ENCODE results near the gene ACTN4. TPM values are rescaled to one million over a fixed set of nuclear protein-coding genes. Genes with fewer than 3 reads are reported as not detected.

Gene ACTN4
- total and polyA plus RNA-seq, 3 donors from 2014 or later: 112 to 158 (median 135) TPM

- H3K4me3 ChIP-seq: no peak overlapping the region
- H3K27me3 ChIP-seq: no peaks in the 10 kb centered on the region
- H3K9me3 ChIP-seq: no peaks in the 10 kb centered on the region
- no peaks in the 10 kb centered on the region for H3K4me1 ChIP-seq
- no peak for DNase-seq
- 93 to 95% methylated on average over 8 to 9 of the region's 9 CpGs for WGBS, 2 donors
- no peaks in the 10 kb centered on the region for H3K36me3 ChIP-seq (ENCODE audit: low read depth, missing control alignments)
- TF ChIP-seq CTCF (IDR thresholded peaks at IDR 0.05) (no peak), POLR2A (IDR thresholded peaks at IDR 0.05) (no peak)
- H3K27ac ChIP-seq: no peak overlapping the region
- intact Hi-C loops (cut with DNase I; ENCODE audit: low total_unique reads): no loop called here
These were observed 5.3 kb upstream of the ACTN4 start for GRCh38 chr19:38642176-38642575.

- H3K4me1 ChIP-seq: peaks cover 17% of the 10 kb centered on the region
- H3K36me3 ChIP-seq (ENCODE audit: low read depth, missing control alignments): no peaks in the 10 kb centered on the region
- H3K4me3 ChIP-seq: no peak overlapping the region
- 90 to 92% methylated on average over 8 of the region's 8 CpGs for WGBS, 2 donors
- intact Hi-C loops (cut with DNase I; ENCODE audit: low total_unique reads): no loop called here
- H3K27me3 ChIP-seq: no peaks in the 10 kb centered on the region
- TF ChIP-seq CTCF (IDR thresholded peaks at IDR 0.05): no peak
- TF ChIP-seq POLR2A (IDR thresholded peaks at IDR 0.05): no peak
- H3K27ac ChIP-seq: no peak overlapping the region
- H3K9me3 ChIP-seq: no peaks in the 10 kb centered on the region
- DNase-seq: no peak
These were observed 2.7 kb upstream of the ACTN4 start for GRCh38 chr19:38644719-38645118.

- Histone ChIP-seq H3K27ac (peak overlapping the region; percentile 89 to 90), H3K9me3 (no peaks in the 10 kb centered on the region), H3K4me3 (peak overlapping the region; percentile 94 to 97), H3K36me3 (ENCODE audit: low read depth, missing control alignments) (no peaks in the 10 kb centered on the region), H3K4me1 (peaks cover 49% of the 10 kb centered on the region), H3K27me3 (no peaks in the 10 kb centered on the region)
- intact Hi-C loops (cut with DNase I; ENCODE audit: low total_unique reads): no loop called here
- no peak for DNase-seq
- 1% methylated on average over 19 of the region's 19 CpGs for WGBS, 2 donors
- TF ChIP-seq CTCF (IDR thresholded peaks at IDR 0.05): no peak
- TF ChIP-seq POLR2A (IDR thresholded peaks at IDR 0.05): no peak
These were observed 718 bp downstream of the ACTN4 start for GRCh38 chr19:38647966-38648768.

GRCh38 chr19:38648769-38649304 is 1.4 kb downstream of the ACTN4 start:
- no peaks in the 10 kb centered on the region for H3K36me3 ChIP-seq (ENCODE audit: low read depth, missing control alignments)
- H3K4me3 ChIP-seq: peak overlapping the region; percentile 94 to 97
- peaks cover 56% of the 10 kb centered on the region for H3K4me1 ChIP-seq
- intact Hi-C loops (cut with DNase I; ENCODE audit: low total_unique reads): no loop called here
- TF ChIP-seq CTCF (IDR thresholded peaks at IDR 0.05) (no peak), POLR2A (IDR thresholded peaks at IDR 0.05) (no peak)
- DNase-seq: no peak
- no peaks in the 10 kb centered on the region for H3K9me3 ChIP-seq
- whole genome bisulfite sequencing, 2 donors: 2% methylated on average over 13 of the region's 13 CpGs
- peak overlapping the region; percentile 89 to 90 for H3K27ac ChIP-seq
- H3K27me3 ChIP-seq: no peaks in the 10 kb centered on the region
